Measurements from ENCODE around the gene LRRC40.

Gene LRRC40

DNA sequence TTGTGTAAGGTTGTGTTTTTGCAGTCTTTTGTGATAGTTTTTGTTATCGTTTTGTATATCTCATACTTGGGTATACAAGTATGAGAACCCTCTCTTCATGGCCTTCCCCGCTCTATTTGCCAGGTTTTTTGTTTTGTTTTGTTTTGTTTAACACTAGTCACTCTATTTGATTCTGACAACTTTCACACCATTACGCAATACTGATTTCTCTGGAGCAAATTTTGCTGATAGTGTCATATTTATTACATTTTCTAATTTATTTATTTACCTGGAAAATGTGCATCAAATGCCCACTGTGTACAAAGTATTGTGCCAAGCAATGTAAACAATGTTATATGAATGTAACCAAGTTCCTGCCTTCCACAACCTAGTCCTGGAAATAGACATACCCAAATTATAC, 90.1 kb downstream of the LRRC40 start:
- DNase-seq (ENCODE audit: low spot score) = no peak

DNA sequence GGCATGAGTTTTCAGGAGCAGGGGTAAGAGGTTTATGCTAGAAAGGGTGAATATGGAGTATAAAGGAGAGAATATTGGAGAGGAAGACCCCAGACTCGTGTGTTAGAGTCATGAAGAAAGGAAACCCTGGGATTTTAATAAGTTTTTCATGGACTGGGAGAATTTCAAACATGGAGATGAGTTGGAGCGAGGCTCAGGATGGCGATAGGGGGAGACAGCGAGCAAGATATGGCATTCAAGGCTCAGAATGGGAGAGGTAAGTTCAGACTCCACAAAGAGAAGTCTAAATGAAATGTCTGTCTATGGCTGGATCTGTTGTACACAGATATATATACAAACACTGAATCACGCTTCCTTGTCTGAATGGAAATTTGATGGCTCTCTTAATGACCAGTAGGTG, 92.5 kb downstream of the LRRC40 start:
- DNase-seq (ENCODE audit: low spot score) = no peak

DNA sequence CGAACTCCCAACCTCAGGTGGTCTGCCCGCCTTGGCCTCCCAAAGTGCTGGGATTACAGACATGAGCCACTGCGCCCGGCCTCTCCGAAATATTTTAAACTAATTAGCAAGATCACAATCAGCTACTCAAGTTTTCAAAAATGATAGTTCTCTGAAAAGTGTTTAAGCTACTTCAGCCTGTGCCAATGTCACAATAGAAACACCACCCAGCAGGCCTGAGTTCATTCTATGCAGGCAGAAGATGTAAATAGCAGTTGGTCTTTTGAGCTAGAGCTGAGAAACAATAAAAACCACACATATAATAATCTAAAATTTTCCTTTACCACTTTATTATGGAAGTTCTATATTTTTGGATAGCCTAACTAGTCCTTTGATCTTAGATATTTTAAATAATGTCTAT, 96.1 kb downstream of the LRRC40 start:
- DNase-seq (ENCODE audit: low spot score) = no peak

- DNase-seq (ENCODE audit: low spot score) = no peak
These were observed 101.6 kb downstream of the LRRC40 start for GRCh38 chr1:70103770-70104169.

GRCh38 chr1:70101774-70102173, 103.6 kb downstream of the LRRC40 start:
- no peak for DNase-seq (ENCODE audit: low spot score)

GRCh38 chr1:70101231-70101630, 104.1 kb downstream of the LRRC40 start:
- no peak for DNase-seq (ENCODE audit: low spot score)
